ENCODE data around the gene DNAJA3.

The DNAJA3 gene

DNA sequence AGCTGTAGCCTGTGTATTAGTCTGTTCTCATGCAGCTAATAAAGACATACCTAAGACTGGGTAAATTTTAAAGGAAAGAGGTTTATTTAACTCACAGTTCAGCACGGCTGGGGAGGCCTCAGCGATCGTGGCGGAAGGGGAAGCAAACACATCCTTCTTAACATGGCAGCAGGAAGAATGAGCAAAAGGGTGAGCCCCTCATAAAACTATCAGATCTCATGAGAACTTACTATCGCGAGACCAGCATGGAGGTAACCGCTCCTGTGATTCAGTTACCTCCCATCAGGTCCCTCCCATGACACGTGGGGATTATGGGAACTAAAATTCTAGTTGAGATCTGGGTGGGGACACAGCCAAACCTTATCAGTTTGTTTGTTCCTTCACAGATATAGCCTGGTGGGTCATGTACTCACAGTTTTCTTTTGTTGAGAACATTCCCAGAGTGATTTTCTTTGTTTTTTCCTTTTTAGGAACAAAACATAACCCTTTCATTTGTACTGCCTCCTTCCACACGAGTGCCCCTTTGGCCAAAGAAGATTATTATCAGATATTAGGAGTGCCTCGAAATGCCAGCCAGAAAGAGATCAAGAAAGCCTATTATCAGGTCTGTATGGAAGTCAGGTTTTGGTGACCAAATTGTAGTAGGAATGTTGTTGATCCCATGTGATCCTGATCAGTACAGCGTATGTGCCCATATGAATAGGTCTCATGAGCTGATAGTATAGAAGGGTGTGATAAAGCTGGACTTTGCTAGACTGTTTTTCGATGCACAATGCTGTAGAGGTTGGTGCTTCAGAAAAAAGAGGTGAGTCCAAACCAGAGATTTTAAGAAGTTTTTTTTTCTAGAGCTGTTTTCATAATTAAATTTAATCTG lies 8.5 kb downstream of the DNAJA3 start:
- DNase-seq (ENCODE audit: low read depth in 2 of 2) = no peak

DNA sequence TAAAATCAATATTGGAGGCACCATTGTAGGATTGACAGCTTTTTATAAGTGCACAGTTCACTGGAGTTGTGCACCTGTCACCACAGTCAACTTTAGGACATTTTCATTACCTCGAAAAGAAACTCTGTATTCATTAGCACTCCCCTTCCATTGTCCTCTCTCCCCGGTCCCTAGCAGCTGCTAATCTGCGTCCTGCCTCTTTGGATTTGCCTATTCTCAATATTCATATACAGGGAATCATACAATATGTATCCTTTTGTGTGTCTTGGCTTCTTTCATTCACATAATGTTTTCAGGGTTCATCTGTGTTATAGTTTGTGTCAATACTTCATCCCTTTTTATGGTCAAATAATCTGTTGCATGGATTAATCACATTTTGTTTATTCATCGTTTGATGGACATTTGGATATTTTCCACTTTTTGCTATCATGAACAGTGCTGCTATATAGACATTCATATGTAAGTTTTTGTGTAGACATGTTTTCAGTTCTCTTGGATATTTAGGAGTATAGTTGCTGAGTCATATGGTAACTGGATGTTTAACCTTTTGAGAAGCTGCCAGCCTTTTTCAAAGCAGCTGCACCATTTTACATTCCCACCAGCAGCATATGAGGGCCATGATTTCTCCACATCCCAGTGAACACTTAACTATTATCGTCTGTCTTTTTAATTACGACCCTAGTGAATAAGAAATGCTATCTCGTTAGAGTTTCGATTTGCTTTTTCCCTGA lies 9.8 kb downstream of the DNAJA3 start:
- DNase-seq (ENCODE audit: low read depth in 2 of 2) = no peak

DNA sequence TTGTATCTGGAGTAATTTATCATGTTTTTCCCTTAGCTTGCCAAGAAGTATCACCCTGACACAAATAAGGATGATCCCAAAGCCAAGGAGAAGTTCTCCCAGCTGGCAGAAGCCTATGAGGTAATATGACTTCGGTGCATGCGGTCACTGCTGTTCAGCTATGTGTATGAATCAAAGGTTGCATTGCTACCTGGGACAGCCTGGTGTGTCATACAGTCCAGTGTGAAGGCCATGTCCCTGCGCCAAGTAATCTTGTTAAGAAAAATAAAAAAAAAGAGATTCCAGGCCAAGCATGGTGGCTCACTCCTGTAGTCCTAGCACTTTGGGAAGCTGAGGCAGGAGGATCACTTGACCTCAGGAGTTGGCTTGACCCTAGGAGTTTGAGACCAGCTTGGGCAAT lies 11.7 kb downstream of the DNAJA3 start:
- no peak for DNase-seq (ENCODE audit: low read depth in 2 of 2)

DNA sequence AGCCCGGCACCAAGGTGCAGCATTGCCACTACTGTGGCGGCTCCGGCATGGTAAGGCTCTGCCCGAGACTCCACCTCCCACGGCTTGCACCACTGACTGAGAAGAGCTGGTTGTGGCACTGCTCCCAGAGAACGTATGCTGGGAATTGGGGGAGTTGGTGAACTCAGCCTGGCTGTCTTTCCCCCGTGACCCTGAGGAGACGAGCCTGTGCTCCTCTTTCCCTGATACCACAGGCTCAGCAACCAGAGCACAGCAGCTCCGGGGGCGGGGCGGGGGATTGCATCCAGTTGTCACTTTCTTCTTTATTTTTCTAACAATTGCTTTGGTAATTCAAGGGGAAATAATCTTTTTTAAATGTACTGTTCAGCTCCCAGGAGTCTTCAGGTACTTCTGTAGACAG lies 16.7 kb downstream of the DNAJA3 start:
- DNase-seq (ENCODE audit: low read depth in 2 of 2) = no peak

DNA sequence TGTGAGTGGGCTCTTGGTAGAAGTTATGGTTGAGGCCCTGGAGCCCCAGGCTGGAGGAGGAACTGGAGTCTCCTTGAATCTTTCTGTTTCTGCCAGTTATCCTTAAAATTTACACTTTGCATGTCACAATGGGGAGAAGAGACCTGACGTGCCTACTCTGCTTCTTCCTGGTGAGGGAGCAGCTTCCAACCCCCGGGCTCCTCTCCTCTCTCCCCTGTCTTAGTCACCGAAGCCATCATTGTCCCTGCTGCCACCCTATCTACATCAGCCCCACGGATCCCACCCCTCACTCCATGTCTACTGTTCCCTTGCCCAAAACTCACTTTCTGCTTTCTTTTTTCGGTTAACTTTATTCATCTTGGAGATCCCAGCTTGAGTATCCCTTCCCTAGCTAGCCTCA lies 17.6 kb downstream of the DNAJA3 start:
- DNase-seq (ENCODE audit: low read depth in 2 of 2) = no peak

DNA sequence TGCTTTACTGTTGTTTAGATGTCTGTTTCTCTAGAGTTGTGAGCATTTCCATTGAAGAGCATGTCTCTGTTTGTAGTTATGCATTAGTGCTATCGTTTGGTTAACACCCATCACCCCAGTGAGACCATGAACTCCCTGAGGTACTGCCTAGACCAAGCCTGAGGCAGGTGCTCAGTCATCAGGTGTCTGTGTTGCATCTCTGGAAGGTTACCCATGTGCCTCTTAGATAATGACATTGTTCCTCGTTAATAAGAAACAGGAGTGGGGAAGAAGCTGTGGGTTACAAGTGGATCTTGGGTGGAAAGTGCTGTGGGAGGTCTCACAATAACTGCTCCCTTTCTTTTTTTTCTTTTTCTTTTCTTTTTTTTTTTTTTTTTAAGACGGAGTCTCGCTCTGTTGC lies 18.3 kb downstream of the DNAJA3 start:
- no peak for DNase-seq (ENCODE audit: low read depth in 2 of 2)

DNA sequence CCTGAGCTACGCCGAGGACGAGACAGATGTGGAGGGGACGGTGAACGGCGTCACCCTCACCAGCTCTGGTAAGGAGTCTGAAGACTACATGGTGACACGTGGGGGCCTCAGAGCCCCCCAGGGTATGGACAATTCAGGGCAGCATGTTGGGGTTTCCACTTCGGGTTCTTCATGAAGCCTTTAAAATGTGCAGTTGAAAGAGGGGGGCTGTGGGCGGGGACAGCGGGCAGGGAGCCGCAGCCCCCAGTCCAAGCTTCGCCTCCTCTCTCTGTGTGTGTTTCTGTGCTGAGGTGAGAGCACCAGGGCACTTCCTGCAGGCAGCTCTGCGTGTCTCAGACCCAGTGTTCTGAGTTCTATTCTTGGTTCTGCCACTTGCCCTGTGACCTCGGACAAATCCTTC lies 24.8 kb downstream of the DNAJA3 start:
- no peak for DNase-seq (ENCODE audit: low read depth in 2 of 2)

DNA sequence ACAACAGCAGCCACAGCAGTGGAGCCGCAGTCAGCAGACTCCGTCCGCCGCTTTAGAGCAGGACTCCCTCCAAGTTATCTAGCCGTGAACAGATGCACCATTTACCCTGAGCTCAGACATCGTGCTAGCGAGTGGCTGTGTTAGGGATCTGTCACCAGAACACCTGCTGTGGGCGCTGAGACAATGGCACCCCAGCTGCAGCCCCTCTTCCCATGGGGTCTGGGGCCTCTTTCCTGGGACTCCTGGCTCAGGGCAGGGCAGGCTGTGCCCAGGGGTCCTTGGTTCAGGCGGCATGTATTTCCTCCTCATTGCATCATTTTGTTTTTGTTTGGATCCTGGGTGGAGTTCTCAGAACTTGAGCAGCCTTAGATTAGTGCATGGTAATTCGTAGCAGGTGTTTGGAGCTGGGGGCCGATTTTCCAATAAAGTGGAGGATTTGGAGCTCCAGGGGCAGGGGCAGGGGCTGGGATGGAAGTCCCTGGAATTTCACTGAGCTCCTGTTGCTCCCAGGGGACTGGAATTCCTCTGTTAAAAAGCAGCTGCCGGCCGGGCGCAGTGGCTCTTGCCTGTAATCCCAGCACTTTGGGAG lies 25.4 kb downstream of the DNAJA3 start:
- DNase-seq (ENCODE audit: low read depth in 2 of 2) = no peak

DNA sequence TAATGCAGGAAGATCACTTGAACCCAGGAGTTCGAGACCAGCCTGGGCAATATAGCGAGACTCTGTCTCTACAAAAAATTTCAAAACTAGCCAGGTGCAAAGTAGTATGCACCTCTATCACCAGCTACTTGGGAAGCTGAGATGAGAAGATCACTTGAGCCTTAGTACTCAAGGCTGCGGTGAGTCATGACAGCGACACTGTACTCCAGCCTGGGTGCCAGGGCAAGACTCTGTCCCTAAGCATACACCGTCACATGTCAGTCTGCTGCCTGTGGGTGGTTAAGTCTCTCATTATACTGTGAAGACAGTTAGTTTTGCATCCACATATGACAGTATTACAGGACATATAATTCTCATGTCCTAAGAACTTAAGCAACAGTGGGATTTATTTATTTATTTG lies 27.0 kb downstream of the DNAJA3 start:
- DNase-seq (ENCODE audit: low read depth in 2 of 2) = no peak

DNA sequence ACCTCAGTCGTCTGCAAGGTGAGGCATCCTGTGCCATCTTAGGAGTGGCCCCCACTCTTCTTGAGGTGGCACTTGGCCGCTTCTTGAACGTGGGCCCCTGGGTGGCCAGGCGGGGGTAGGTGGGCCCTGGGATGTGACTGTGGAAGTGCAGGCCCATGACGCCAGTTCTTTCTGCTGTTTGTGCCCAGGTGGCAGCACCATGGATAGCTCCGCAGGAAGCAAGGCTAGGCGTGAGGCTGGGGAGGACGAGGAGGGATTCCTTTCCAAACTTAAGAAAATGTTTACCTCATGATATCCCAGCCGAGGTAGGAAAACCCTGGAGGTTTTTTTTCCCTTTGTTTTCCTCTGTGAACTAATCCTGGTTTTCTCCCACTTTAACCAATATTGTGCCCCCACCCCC lies 29.0 kb downstream of the DNAJA3 start:
- no peak for DNase-seq (ENCODE audit: low read depth in 2 of 2)

DNA sequence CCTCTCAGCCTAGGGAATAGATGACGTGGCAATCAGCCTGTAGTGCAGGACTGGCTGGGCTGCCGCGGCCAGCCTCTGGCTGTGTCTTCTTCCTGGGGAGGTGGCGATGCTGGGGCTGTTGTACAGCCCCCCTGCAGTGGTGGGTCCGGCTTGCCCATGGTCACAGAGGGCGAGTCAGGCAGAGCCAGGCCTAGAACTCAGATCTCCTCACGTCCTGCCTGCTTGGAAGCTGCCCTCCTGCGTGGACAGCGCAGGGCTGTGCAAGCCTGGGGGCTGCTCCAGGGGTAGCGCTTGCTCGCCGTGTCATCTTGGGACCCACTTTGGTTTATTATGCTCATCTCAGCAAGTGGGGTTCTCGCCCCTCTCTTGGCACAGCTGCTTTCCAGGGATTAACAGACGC lies 29.4 kb downstream of the DNAJA3 start:
- no peak for DNase-seq (ENCODE audit: low read depth in 2 of 2)

DNA sequence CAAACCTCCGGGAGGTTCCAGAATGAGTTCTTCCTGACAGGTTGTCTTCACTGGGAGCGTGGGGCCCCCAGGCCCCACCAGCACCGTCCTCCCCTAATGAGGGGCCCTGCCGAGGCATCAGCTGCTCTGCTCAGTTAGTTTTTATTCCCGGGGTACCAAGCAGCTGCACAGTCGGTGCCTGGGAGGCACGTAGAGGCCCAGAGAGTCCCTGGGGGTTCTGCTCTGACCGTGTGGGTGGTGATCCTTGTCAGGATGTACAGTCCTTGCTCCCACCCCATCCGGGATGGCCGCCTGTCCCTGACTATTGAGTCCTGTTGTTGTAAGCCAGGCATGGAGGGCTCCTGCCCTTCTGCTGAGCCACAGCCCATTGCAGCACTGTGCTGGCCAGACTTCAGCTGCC lies 30.3 kb downstream of the DNAJA3 start:
- no peak for DNase-seq (ENCODE audit: low read depth in 2 of 2)

DNA sequence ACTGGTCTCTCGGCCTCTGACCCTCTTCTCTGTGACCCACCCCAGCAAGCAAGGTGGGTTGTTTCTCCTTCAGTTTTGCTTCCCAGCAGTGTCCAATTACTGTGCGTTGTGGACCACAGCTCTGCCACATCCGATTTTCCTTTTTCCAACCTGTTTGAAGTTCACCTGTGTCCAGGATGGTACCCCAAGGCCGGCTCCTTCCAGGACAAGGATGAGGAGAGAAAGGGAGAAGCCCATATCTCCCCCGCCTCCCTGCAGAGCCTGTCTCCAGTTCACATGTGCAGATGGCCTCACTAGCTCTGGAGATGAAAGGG lies 35.2 kb downstream of the DNAJA3 start:
- no peak for DNase-seq (ENCODE audit: low read depth in 2 of 2)

DNA sequence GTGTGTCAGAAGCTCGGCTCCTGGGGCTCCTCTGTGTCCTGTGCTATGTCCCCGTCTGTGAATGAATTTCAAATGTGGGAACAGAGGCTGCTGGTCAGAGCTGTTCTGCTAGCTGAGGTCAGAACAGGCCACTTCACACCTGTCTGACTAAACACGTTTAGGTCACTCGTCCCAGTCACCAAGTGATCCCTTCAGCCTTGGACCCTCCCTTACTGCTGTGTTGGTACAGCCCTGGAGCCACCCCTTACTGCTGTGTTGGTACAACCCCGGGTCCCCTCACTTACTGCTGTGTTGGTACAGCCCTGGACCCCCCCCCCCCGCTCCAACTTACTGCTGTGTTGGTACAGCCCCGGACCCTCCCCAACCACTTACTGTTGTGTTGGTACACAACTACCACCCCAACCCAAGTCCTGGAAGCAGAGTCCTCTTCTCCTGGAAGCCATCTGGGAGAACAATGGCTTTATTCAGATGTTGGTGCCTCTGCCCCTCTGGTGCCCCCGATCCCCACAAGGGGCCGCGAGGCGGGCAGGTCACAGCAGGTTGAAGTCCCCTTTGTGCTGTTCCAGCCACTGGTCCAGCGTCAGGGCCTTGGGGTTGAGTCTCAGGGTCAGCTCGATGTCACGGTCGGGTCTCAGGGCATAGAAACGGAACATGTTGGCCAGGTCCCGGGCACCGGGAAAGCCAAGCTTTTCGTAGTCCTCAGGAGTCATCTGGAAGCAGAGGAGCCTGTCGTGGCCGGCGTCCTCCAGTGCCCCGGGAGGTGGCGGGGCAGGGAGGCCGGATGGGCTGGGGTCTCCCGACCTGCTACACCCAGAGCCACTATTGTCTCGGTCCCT lies 35.8 kb downstream of the DNAJA3 start:
- DNase-seq (ENCODE audit: low read depth in 2 of 2) = no peak

DNA sequence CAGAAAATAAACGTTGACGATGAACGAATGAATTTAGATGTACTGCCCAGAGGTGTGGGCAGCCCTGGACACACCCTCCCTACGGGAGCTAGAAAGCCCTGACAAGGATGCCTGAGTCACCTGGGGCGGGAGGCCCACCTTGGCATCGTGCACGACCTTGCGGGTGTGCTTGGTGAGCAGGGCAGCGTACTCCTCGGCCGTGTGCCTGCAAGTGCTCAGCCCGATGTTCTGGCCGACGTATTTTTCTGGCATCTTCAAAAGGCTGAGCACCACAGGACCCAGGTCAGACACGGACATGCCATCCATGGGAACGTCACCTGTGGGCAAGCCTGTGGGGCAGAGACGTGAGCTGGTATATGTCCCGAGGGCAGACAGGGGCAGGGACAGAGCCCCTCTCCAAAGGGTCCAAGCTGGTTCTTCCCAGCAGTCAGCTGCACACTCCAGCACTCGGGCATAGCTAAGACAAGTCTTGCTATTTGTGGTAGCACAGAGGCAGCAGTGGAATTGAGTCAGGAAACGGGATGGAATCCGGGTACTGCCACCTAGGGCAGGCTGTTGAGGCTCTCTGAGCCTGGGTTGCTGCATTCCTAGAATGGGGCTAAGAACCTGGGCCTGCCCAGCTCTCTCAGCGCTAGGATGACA lies 38.0 kb downstream of the DNAJA3 start:
- no peak for DNase-seq (ENCODE audit: low read depth in 2 of 2)

DNA sequence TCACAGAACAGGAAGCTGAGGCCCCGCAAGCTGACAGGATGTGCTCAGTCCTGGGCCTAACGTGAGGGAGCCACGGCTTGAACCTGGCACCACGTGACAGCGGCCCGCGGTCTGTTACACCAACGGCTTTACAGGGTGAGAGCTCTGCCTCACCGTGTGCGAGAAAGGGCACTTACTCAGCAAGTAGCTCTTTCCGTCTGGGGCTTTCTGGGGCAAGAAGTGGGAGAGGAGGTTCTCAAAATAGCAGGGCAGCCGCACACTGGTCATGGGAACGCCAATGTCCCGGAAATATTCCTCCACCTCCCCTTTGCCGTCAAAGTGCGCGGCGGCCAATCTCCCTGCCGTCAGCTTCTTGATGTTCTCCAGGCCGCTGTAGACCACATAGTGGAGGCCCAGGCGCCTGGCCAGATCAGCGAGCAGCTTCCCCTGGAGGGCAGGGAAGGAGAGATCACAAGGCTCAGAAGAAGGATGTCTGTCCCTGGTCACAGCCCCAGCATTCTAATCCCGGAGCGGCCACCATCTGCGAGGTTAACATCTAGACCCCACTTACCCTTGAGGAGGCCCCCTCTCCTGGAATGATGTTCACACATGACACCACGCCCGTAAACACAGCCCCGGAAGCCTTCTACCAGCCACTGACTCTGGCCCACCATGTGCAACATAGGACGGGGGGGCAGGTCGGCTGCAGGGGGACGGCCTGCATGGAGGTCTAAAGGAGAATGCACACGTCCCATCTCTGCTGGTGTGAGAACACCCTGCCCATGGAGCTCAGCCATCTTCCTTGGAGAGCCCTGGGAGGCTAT lies 40.5 kb downstream of the DNAJA3 start:
- peak in 1 of 2 donors; percentile 24 for DNase-seq (ENCODE audit: low read depth in 2 of 2)

DNA sequence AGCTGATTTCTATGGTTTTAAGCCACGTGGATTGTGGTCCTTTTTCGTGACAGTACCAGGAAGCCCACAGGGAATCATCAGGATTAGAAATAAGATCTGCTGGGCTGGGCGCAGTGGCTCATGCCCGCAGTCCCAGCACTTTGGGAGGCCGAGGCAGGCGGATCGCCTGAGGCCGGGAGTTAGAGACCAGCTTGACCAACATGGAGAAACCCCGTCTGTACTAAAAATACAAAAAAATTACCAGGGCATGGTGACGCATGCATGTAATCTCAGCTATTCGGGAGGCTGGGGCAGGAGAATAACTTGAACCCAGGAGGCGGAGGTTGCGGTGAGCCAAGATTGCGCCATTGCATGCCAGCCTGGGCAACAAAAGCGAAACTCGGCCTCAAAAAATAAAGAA lies 42.2 kb downstream of the DNAJA3 start:
- no peak for DNase-seq (ENCODE audit: low read depth in 2 of 2)

DNA sequence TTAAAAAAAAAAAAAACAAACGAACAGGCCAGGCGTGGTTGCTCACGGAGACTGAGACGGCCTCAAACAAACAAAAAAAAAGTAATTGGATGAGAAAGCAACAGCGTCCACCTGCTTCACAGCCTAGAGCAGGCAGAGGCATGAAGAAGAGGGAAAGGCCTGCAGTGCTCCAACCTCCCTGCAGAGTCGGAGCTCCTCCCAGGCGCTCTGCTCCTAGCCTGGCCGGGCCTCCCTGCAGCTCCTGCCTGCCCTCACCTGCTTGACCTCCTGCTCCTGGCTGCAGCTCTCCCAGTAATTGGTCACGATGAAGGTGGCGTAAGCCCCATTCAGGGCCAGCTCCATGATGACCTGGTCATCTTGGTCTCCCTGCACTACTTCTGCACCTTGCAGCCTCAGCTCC lies 43.3 kb downstream of the DNAJA3 start:
- no peak for DNase-seq (ENCODE audit: low read depth in 2 of 2)

DNA sequence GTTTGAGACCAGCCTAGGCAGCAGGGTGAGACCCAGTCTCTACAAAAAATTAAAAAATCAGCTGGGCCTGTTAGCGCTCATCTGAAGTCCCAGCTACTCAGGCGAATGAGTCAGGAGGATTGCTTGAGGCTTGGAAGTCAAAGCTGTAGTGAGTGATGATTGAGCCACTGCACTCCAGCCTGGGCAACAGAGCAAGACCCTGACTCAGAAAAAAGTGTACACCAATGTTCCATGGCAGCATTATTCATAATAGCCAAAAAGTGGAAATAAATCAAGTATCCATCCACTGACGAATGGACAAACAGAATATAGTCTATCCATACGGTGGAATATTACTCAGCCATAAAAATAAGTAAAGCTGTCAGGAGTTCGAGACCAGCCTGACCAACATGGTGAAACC lies 46.2 kb downstream of the DNAJA3 start:
- no peak for DNase-seq (ENCODE audit: low read depth in 2 of 2)

DNA sequence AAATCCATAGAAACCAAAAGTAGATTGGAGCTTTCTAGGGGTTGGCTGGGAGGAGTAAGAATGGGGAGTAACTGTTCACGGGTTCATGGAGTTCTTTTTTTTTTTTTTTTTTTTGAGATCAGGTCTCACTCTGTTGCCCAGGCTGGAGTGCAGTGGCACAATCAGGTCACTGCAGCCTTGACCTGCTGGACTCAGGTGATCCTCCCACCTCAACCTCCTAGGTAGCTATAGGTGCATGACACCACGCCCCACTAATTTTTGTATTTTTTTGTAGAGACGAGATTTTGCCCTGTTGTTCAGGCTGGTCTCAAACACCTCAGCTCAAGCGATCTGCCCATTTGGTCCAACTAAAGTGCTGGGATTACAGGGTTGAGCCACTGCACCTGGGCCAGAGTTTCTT lies 47.2 kb downstream of the DNAJA3 start:
- DNase-seq (ENCODE audit: low read depth in 2 of 2) = no peak
